ENCODE measurements around the gene URAD. TPM values are rescaled to one million over a fixed set of nuclear protein-coding genes. Genes with fewer than 3 reads are reported as not detected.
"Not testable (repeated sequence)": the region's sequence is repeated elsewhere in the genome, so short reads cannot be mapped to it uniquely, and the experiment has no call there.

The URAD gene
- polyA plus RNA-seq, 2 of the 4 experiments (the other 2 are of a cell fraction) = not detected

- H3K27ac ChIP-seq = no peak overlapping the region
- FAIRE-seq = no peak
- TF ChIP-seq HOXB13 (CRISPR knock-in tag; IDR thresholded peaks at IDR 0.05; ENCODE audit: low read depth) (no peak), CBX2 (IDR thresholded peaks at IDR 0.05; ENCODE audit: borderline replicate concordance, low read depth) (no peak), HOXB5 (CRISPR knock-in tag; IDR thresholded peaks at IDR 0.05) (no peak), ZNF302 (CRISPR knock-in tag; IDR thresholded peaks at IDR 0.05) (no peak), GATA3 (IDR thresholded peaks at IDR 0.05; ENCODE audit: borderline replicate concordance) (no peak), EP300 (IDR thresholded peaks at IDR 0.05) (no peak), CHD4 (IDR thresholded peaks at IDR 0.05; ENCODE audit: borderline replicate concordance) (no peak)
- POLR2A ChIA-PET = no interaction called here
- H3K4me3 ChIP-seq = no peak overlapping the region
- H3K9me3 ChIP-seq = no peaks in the 10 kb centered on the region
- CTCF ChIA-PET = interaction anchor here (1.1 to 1.4 kb wide), 3 partner anchors 12 to 430 kb away, joined by 3 to 4 read pairs (median 3); no protein-coding TSS in a partner anchor
- no peak for ATAC-seq
- no peak for DNase-seq (ENCODE audit: low read depth in 1 of 2, low spot score in 1 of 2)
- H3K4me1 ChIP-seq = peaks cover 9% of the 10 kb centered on the region
- no peak overlapping the region for H3K4me2 ChIP-seq
- 81% methylated on average over 7 of the region's 7 CpGs for WGBS (ENCODE audit: missing lambda C conversion rate)
These were observed 23.2 kb downstream of the URAD start for GRCh38 chr13:27965343-27965739.

DNA sequence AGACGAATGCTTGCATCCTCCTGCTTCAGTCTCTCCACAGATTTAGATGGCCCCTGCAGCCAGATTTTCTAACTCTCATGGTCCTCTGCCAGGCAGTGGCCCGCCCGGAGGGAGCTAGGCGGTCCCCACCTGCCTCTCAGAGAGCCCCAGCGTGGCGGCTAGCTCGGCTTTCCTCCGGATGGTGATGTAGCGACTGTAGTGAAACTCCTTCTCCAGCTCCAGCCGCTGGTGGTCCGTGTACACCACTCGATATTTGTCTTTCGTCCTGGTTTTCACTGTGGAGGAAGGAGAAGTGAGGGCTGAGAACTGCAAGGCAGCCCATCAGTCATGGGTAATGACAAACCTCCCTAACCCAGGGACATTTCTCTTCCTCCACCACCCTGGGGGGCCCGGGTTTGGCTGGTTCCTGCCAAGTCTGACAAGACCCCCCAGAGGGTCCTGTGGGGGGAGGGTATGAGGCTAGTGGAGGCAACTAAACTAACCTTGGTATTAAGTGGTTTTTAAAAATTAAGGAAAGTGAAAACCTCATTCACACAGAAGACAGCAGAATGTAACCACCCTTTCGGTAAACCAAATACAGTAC, 23.7 kb downstream of the URAD start:
- Histone ChIP-seq H3K27ac (no peak overlapping the region), H3K4me1 (peaks cover 9% of the 10 kb centered on the region), H3K9me3 (no peaks in the 10 kb centered on the region), H3K4me3 (no peak overlapping the region), H3K4me2 (no peak overlapping the region)
- ATAC-seq (no peak), DNase-seq (ENCODE audit: low read depth in 1 of 2, low spot score in 1 of 2) (no peak), FAIRE-seq (no peak)
- ChIA-PET POLR2A (no interaction called here), CTCF (interaction anchor here (0.9 to 1.1 kb wide), 3 partner anchors 11 to 603 kb away, joined by 3 to 4 read pairs (median 3); no protein-coding TSS in a partner anchor)
- TF ChIP-seq TFCP2L1 (CRISPR knock-in tag; IDR thresholded peaks at IDR 0.05) (no peak), MYC (IDR thresholded peaks at IDR 0.05; ENCODE audit: borderline replicate concordance, low read length) (no peak)
- WGBS (ENCODE audit: missing lambda C conversion rate) = 87% methylated on average over 12 of the region's 15 CpGs

DNA sequence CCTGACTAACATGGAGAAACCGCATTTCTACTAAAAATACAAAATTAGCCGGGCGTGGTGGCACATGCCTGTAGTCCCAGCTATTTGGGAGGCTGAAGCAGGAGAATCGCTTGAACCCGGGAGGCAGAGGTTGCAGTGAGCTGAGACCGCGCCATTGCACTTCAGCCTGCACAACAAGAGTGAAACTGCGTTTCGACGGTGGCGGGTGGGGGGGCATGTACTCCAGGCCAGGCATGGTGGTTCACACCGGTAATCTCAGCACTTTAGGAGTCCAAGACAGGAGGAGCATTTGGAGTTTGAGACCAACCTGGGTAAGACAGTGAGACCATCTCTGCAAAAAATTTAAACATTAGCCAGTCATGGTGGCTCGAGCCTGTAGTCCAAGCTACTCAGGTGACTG, 24.3 kb downstream of the URAD start:
- 94% methylated on average over 10 of the region's 13 CpGs for WGBS (ENCODE audit: missing lambda C conversion rate)
- peaks cover 14% of the 10 kb centered on the region for H3K4me1 ChIP-seq
- H3K4me3 ChIP-seq; H3K27ac ChIP-seq; H3K4me2 ChIP-seq; POLR2A ChIA-PET; DNase-seq (ENCODE audit: low read depth in 1 of 2, low spot score in 1 of 2); ATAC-seq; FAIRE-seq; H3K9me3 ChIP-seq: not testable (repeated sequence)
- CTCF ChIA-PET = interaction anchor here (0.9 to 3.0 kb wide), 2 partner anchors 11 to 602 kb away, joined by 3 to 15 read pairs; no protein-coding TSS in a partner anchor

DNA sequence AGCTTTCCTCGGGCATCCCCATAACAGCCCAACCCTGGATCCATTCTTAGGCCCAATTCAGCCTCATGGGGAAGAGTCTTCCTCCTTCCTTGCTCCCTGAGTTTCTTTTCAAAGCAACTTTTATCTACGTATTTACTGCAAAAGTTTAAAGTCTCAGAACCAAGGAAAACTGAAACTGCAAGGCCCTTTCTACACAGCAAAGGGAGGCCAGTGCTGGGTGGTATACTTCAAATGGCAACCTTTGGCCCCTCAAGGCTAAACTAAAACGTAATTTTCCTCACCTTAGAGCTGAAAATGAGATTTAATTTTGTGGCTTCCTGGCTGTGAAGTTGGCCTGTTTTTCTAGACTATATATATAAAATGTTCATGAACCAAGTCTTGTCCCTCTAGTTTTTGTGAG, 25.0 kb downstream of the URAD start:
- Histone ChIP-seq H3K4me3 (no peak overlapping the region), H3K4me2 (no peak overlapping the region), H3K9me3 (no peaks in the 10 kb centered on the region), H3K27ac (no peak overlapping the region), H3K4me1 (peaks cover 14% of the 10 kb centered on the region)
- WGBS (ENCODE audit: missing lambda C conversion rate) = 71% methylated on average over 3 of the region's 3 CpGs
- no peak for TF ChIP-seq RCOR1 (IDR thresholded peaks at IDR 0.05; ENCODE audit: low read depth, low read length)
- TF ChIP-seq HEYL (CRISPR knock-in tag; IDR thresholded peaks at IDR 0.05) = no peak
- TF ChIP-seq JUNB (IDR thresholded peaks at IDR 0.05) = no peak
- no peak for TF ChIP-seq NR3C1 (IDR thresholded peaks at IDR 0.05)
- TF ChIP-seq POLR2AphosphoS2 (conservative IDR thresholded peaks at IDR 0.05; ENCODE audit: low read length) = no peak
- no peak for TF ChIP-seq USF2 (IDR thresholded peaks at IDR 0.05)
- TF ChIP-seq ZC3H11A (IDR thresholded peaks at IDR 0.05) = no peak
- CTCF ChIA-PET = interaction anchor here (3.0 kb wide), 1 partner anchor 10 kb away, joined by 15 read pairs; no protein-coding TSS in a partner anchor
- no peak for DNase-seq (ENCODE audit: low read depth in 1 of 2, low spot score in 1 of 2)
- ATAC-seq = no peak
- POLR2A ChIA-PET = no interaction called here
- FAIRE-seq = no peak

DNA sequence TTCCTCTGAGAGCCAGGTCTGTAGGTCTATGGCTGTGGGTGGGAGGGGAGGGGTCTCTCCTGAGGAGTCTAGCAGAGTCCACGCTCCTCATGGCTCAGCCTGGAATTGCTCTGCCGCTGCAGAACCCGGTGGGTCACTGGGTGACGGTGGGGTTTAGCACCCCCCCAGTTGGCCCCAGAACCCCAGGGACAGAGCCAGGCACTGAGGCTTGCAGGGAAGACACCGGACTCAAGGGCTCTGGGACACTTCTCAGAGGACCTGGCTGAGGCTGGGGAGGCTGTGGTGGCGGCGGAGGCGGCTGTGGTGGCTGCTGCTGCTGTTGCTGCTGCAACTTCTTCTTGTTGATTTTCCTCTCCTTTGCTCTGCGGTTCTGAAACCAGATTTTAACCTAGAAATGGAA, 25.5 kb downstream of the URAD start:
- ChIA-PET POLR2A (no interaction called here), CTCF (interaction anchor here (3.0 kb wide), 1 partner anchor 9 kb away, joined by 15 read pairs; no protein-coding TSS in a partner anchor)
- no peaks in the 10 kb centered on the region for H3K9me3 ChIP-seq
- H3K4me2 ChIP-seq = no peak overlapping the region
- no peak for FAIRE-seq
- no peak overlapping the region for H3K27ac ChIP-seq
- H3K4me1 ChIP-seq = peaks cover 14% of the 10 kb centered on the region
- 100% methylated on average over 2 of the region's 9 CpGs for WGBS (ENCODE audit: missing lambda C conversion rate)
- no peak overlapping the region for H3K4me3 ChIP-seq
- ATAC-seq = no peak
- no peak for DNase-seq (ENCODE audit: low read depth in 1 of 2, low spot score in 1 of 2)
- no peak for TF ChIP-seq ESRRA (IDR thresholded peaks at IDR 0.05; ENCODE audit: borderline replicate concordance, low read length)
- no peak for TF ChIP-seq EHF (CRISPR knock-in tag; IDR thresholded peaks at IDR 0.05)
- TF ChIP-seq, protein P1, sequence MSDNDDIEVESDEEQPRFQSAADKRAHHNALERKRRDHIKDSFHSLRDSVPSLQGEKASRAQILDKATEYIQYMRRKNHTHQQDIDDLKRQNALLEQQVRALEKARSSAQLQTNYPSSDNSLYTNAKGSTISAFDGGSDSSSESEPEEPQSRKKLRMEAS (IDR thresholded peaks at IDR 0.05) = no peak
- no peak for TF ChIP-seq HMGXB4 (CRISPR knock-in tag; IDR thresholded peaks at IDR 0.05; ENCODE audit: borderline replicate concordance)
- TF ChIP-seq RARB (CRISPR knock-in tag; IDR thresholded peaks at IDR 0.05) = no peak
- no peak for TF ChIP-seq MAFK (IDR thresholded peaks at IDR 0.05; ENCODE audit: partially characterized antibody)
- no peak for TF ChIP-seq CHD2 (IDR thresholded peaks at IDR 0.05; ENCODE audit: low read length, partially characterized antibody)
- TF ChIP-seq, protein P2, sequence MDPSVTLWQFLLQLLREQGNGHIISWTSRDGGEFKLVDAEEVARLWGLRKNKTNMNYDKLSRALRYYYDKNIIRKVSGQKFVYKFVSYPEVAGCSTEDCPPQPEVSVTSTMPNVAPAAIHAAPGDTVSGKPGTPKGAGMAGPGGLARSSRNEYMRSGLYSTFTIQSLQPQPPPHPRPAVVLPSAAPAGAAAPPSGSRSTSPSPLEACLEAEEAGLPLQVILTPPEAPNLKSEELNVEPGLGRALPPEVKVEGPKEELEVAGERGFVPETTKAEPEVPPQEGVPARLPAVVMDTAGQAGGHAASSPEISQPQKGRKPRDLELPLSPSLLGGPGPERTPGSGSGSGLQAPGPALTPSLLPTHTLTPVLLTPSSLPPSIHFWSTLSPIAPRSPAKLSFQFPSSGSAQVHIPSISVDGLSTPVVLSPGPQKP (IDR thresholded peaks at IDR 0.05; ENCODE audit: low read depth, low read length) = no peak
- TF ChIP-seq NR3C1 (IDR thresholded peaks at IDR 0.05) = no peak
